ENCODE data around the gene FAM168B.

GRCh38 chr2:131039535-131039907, 53.7 kb downstream of the FAM168B start:
- TF ChIP-seq, protein P1, sequence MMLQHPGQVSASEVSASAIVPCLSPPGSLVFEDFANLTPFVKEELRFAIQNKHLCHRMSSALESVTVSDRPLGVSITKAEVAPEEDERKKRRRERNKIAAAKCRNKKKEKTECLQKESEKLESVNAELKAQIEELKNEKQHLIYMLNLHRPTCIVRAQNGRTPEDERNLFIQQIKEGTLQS (IDR thresholded peaks at IDR 0.05; ENCODE audit: borderline replicate concordance, extremely low read depth, low read depth, low read length), result no peak
- TF ChIP-seq, protein P2, sequence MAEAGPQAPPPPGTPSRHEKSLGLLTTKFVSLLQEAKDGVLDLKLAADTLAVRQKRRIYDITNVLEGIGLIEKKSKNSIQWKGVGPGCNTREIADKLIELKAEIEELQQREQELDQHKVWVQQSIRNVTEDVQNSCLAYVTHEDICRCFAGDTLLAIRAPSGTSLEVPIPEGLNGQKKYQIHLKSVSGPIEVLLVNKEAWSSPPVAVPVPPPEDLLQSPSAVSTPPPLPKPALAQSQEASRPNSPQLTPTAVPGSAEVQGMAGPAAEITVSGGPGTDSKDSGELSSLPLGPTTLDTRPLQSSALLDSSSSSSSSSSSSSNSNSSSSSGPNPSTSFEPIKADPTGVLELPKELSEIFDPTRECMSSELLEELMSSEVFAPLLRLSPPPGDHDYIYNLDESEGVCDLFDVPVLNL (IDR thresholded peaks at IDR 0.05; ENCODE audit: low read depth, low read length), result no peak
- no peak for TF ChIP-seq YY1 (IDR thresholded peaks at IDR 0.05; ENCODE audit: low read depth, low read length)
- no peak for TF ChIP-seq CTCF (IDR thresholded peaks at IDR 0.05 in 2 of 3, conservative IDR thresholded peaks at IDR 0.05 in 1 of 3; ENCODE audit: control insufficient read depth in 2 of 3, extremely low read depth in 1 of 3, insufficient read depth in 1 of 3, low read depth in 3 of 3, low read length in 3 of 3)
- TF ChIP-seq RBBP5 (conservative IDR thresholded peaks at IDR 0.05), result no peak
- no peak for TF ChIP-seq NRF1 (conservative IDR thresholded peaks at IDR 0.05; ENCODE audit: low read depth, low read length)
- no peak for TF ChIP-seq SMAD5 (IDR thresholded peaks at IDR 0.05; ENCODE audit: low read depth)
- TF ChIP-seq GABPA (IDR thresholded peaks at IDR 0.05; ENCODE audit: low read depth), result no peak
- no peak for TF ChIP-seq ZSCAN29 (IDR thresholded peaks at IDR 0.05)
